HCT116 (cell line): Measurements from ENCODE around the gene GAL3ST2.

Experiments used
- EZH2 ChIP-seq: fragments of 200-600 bp; sonication (generic); IDR thresholded peaks from 2 replicates; pipeline ENCODE4 v1.6.1; 2017; ENCODE audit warnings: antibody characterized with exemption, mixed run types
- EZH2phosphoT487 ChIP-seq: fragments of 200-600 bp; IDR thresholded peaks from 2 replicates; pipeline ENCODE4 v1.6.1; 2018; ENCODE audit warnings: antibody characterized with exemption, borderline replicate concordance
- POLR2AphosphoS5 ChIP-seq: IDR thresholded peaks from 2 replicates; pipeline ENCODE4 v1.6.1; 2011; ENCODE audit warnings: mild to moderate bottlenecking, low read depth, low read length, moderate library complexity
- SIN3A ChIP-seq: IDR thresholded peaks from 2 replicates; pipeline ENCODE4 v1.6.1; 2012; ENCODE audit warnings: low read depth
- TF ChIP-seq, protein P1 (sequence below), 3 experiments: fragments of 200-600 bp in 1 of 3; sonication (generic) in 1 of 3; IDR thresholded peaks in 2 of 3; conservative IDR thresholded peaks in 1 of 3; 2 replicates each; pipeline ENCODE4 v1.5.1; 2012 to 2017; ENCODE audit warnings: low read depth in 2 of 3, low read length in 2 of 3, antibody characterized with exemption in 1 of 3, borderline replicate concordance in 1 of 3, control low read depth in 1 of 3, mild to moderate bottlenecking in 1 of 3, mixed read lengths in 1 of 3, mixed run types in 1 of 3, moderate library complexity in 1 of 3; ENCODE audit not compliant: insufficient read depth in 1 of 3

DNA sequence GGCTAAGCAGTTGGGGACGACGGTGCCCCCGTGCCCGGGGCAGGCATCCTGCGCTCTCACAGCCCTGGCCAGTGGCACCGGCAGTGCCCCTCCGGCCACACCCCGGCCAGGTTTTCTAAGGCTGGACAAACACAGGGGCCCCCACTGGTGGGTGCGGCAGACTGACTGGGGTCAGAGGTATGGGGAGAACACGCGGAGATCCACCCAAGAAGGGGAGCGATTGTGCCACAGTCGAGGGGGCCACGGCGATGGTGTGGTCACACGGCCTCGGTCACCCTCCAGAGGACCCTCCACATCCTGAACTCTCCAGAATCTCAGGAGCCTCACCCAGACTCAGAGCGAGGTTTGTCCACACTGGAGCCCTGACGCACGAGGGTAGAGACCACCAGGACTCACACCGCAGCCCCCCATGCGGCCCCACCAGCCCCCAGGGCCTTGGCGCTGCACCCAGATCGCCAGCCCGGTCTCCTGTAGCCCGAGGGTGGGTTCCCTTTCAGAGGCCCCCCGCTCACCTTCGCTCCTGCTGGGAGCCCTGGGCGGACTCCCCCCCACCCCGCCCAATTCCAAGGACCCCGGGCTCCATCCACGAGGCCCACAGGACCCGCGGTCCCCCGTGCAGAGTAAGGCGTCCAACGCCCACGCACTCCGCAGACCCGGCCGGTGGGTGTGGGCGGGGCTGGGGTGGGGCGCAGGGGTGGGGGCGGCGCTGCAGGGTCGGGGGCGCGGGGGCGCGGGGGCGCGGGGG lies 66.9 kb downstream of the GAL3ST2 start:
- TF ChIP-seq, protein P1, sequence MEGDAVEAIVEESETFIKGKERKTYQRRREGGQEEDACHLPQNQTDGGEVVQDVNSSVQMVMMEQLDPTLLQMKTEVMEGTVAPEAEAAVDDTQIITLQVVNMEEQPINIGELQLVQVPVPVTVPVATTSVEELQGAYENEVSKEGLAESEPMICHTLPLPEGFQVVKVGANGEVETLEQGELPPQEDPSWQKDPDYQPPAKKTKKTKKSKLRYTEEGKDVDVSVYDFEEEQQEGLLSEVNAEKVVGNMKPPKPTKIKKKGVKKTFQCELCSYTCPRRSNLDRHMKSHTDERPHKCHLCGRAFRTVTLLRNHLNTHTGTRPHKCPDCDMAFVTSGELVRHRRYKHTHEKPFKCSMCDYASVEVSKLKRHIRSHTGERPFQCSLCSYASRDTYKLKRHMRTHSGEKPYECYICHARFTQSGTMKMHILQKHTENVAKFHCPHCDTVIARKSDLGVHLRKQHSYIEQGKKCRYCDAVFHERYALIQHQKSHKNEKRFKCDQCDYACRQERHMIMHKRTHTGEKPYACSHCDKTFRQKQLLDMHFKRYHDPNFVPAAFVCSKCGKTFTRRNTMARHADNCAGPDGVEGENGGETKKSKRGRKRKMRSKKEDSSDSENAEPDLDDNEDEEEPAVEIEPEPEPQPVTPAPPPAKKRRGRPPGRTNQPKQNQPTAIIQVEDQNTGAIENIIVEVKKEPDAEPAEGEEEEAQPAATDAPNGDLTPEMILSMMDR (IDR thresholded peaks at IDR 0.05 in 2 of 3, conservative IDR thresholded peaks at IDR 0.05 in 1 of 3; ENCODE audit: borderline replicate concordance in 1 of 3, insufficient read depth in 1 of 3, low read depth in 2 of 3, low read length in 2 of 3), result no peak
- no peak for TF ChIP-seq POLR2AphosphoS5
- no peak for TF ChIP-seq EZH2
- TF ChIP-seq SIN3A, result no peak
- no peak for TF ChIP-seq EZH2phosphoT487
